GM12878 (cell line): ENCODE results near the gene SLC12A7. TPM values are rescaled to one million over a fixed set of nuclear protein-coding genes. Genes with fewer than 3 reads are reported as not detected.
A peak's percentile ranks its signal among the peaks of the same experiment; 100 is the strongest.

Experiments used
- ATAC-seq: fragments of 200-7000 bp; cut with Tn5 transposase; 3 replicates; pipeline ENCODE4 v1.9.1; 2020; ENCODE audit warnings: mild to moderate bottlenecking, moderate library complexity
- BruUV-seq: library from RNA; stranded (reverse); fragments of 400-500 nt; replicated peaks from 2 replicates; lab custom pipeline; 2021; lab: Mats Ljungman, UMichigan
- CTCF ChIA-PET: fragments of 300-600 bp; sonication (Branson Sonifier 250); formaldehyde crosslinking; extraction: SDS; loops from one replicate; lab custom pipeline; 2021; ENCODE audit warnings: inconsistent platforms; lab: Yijun Ruan, JAX
- POLR2A ChIA-PET: fragments of 350-600 bp; formaldehyde crosslinking; extraction: SDS; loops from one replicate; lab custom pipeline; 2021; ENCODE audit warnings: inconsistent platforms; lab: Charles Lee
- RAD21 ChIA-PET: fragments of 300-600 bp; sonication (Branson Sonifier 250); formaldehyde crosslinking; loops from one replicate; lab custom pipeline; 2023; ENCODE audit warnings: antibody characterized with exemption; ENCODE audit not compliant: unreplicated experiment; lab: Charles Lee
- SMC1A ChIA-PET: fragments of 300-600 bp; sonication (Branson Sonifier 250); formaldehyde crosslinking; loops from one replicate; lab custom pipeline; 2023; ENCODE audit not compliant: unreplicated experiment, uncharacterized antibody; lab: Charles Lee
- DNase-seq: peaks from one replicate; pipeline ENCODE4 v3.0.0-alpha.2; 2011; ENCODE audit warnings: low read depth, low spot score
- FAIRE-seq: peaks from 3 replicates; lab custom pipeline; 2011; peaks lifted over from hg19 to GRCh38; lab: Jason Lieb, UNC
- H2AFZ ChIP-seq: 2 replicates; pipeline ENCODE4 v1.6.0; 2011; ENCODE audit warnings: low read depth, low read length, control low read depth; ENCODE audit not compliant: control insufficient read depth
- H3K27ac ChIP-seq: 2 replicates; pipeline ENCODE4 v1.5.1; 2011; ENCODE audit warnings: control low read depth; ENCODE audit not compliant: control insufficient read depth, insufficient read depth
- H3K27me3 ChIP-seq, 2 experiments: replicated peaks in 1 of 2; 2 replicates each; pipeline versions ENCODE4 v1.6.0 to v1.6.1; 2011; ENCODE audit warnings: low read length in 1 of 2; ENCODE audit not compliant: control insufficient read depth in 2 of 2, insufficient read depth in 2 of 2
- H3K36me3 ChIP-seq, 2 experiments: 2 replicates each; pipeline ENCODE4 v1.5.1; 2011; ENCODE audit warnings: low read length in 1 of 2; ENCODE audit not compliant: control insufficient read depth in 2 of 2, insufficient read depth in 2 of 2
- H3K4me1 ChIP-seq: 2 replicates; pipeline ENCODE4 v1.6.1; 2011; ENCODE audit warnings: mild to moderate bottlenecking, low read length, moderate library complexity, mixed read lengths; ENCODE audit not compliant: control insufficient read depth, insufficient read depth
- H3K4me2 ChIP-seq: 2 replicates; pipeline ENCODE4 v1.6.0; 2011; ENCODE audit warnings: control low read depth; ENCODE audit not compliant: control insufficient read depth, insufficient read depth
- H3K4me3 ChIP-seq: fragments of 200-600 bp; sonication (generic); 2 replicates; pipeline ENCODE4 v1.5.1; 2016
- H3K79me2 ChIP-seq: 2 replicates; pipeline ENCODE4 v1.6.0; 2011; ENCODE audit warnings: low read length; ENCODE audit not compliant: control insufficient read depth, insufficient read depth
- H3K9ac ChIP-seq: 2 replicates; pipeline ENCODE4 v1.8.0; 2011; ENCODE audit warnings: low read length, control low read depth, mixed read lengths; ENCODE audit not compliant: control insufficient read depth, insufficient read depth
- H3K9me3 ChIP-seq: replicated peaks from 3 replicates; pipeline ENCODE4 v1.5.1; 2011; ENCODE audit warnings: mild to moderate bottlenecking, low read length; ENCODE audit not compliant: control insufficient read depth, insufficient read depth
- H4K20me1 ChIP-seq: 2 replicates; pipeline ENCODE4 v1.6.0; 2011; ENCODE audit not compliant: control insufficient read depth, insufficient read depth
- BCL3 ChIP-seq: IDR thresholded peaks from 2 replicates; pipeline ENCODE4 v1.6.1; 2011; ENCODE audit warnings: borderline replicate concordance, low read depth, mild to moderate bottlenecking, moderate library complexity, low read length; ENCODE audit not compliant: insufficient read depth, poor library complexity, severe bottlenecking
- MTA3 ChIP-seq: IDR thresholded peaks from 2 replicates; pipeline ENCODE4 v1.6.1; 2012; ENCODE audit warnings: low read length, inconsistent platforms, borderline replicate concordance
- ZBTB40 ChIP-seq: fragments of 450-650 bp; IDR thresholded peaks from 2 replicates; pipeline ENCODE4 v1.6.1; 2016; ENCODE audit warnings: mild to moderate bottlenecking, moderate library complexity, borderline replicate concordance
- WGBS: methylation state at CpG from one replicate; pipeline ENCODE4 v1.1.6; 2016; ENCODE audit warnings: low lambda C conversion rate; ENCODE audit not compliant: insufficient replicate concordance, insufficient coverage; ENCODE audit errors: missing lambda C conversion rate; 5-methylcytosine and 5-hydroxymethylcytosine counted together
- in situ Hi-C: fragments of 300-500 bp; cut with MboI; formaldehyde crosslinking; loops from 9 replicates; pipeline ENCODE4 v1.14.3; 2018; ENCODE audit warnings: mixed read lengths
- intact Hi-C: fragments of 100-400 bp; cut with micrococcal nuclease; formaldehyde crosslinking; loops from one replicate; pipeline ENCODE4 v1.14.2; 2022; ENCODE audit not compliant: unreplicated experiment
- polyA plus RNA-seq, 11 experiments: library from polyadenylated mRNA; depleted of rRNA in 4 of 11; unstranded in 6 of 11; stranded (reverse) in 5 of 11; fragments of >200 nt; fragmentation: Nextera tagmentation in 4 of 11; fragmentation: Illumina TruSeq in 1 of 11; extraction: Ambion mirVana in 4 of 11; extraction: Trizol in 1 of 11; gene quantifications; 1 replicate in 1 of 11; 2 replicates in 10 of 11; pipeline versions ENCODE4 v1.2.1 to v1.2.3, GENCODE V29; 2011 to 2016; ENCODE audit warnings: inconsistent platforms in 2 of 11, missing spikeins in 2 of 11, low read depth in 1 of 11
- total RNA-seq, 4 experiments: library from RNA; depleted of rRNA in 3 of 4; stranded (reverse); fragments of >200 nt in 3 of 4; fragmentation: Illumina TruSeq in 1 of 4; extraction: Trizol in 1 of 4; gene quantifications; 2 replicates each; pipeline versions ENCODE4 v1.2.1 to v1.2.3, GENCODE V29; 2013 to 2021

Gene SLC12A7
- total and polyA plus RNA-seq, 10 of the 15 experiments (the other 5 are each of a cell fraction or from before 2014, with no cell fraction given), result 0.10 to 10.0 (median 2.9) TPM

GRCh38 chr5:1048162-1048721 lies 63.6 kb downstream of the SLC12A7 start:
- POLR2A ChIA-PET, result no interaction called here
- ATAC-seq (no peak), DNase-seq (no peak), FAIRE-seq (no peak)
- TF ChIP-seq ZBTB40 (no peak), BCL3 (peak; percentile 46), MTA3 (no peak)
- CTCF ChIA-PET, result no interaction called here
- H3K36me3 ChIP-seq, result no peaks in the 10 kb centered on the region; a peak in 1 of 4 replicates
- no peaks in the 10 kb centered on the region for H3K27me3 ChIP-seq
- no peak overlapping the region for H3K9ac ChIP-seq
- intact Hi-C loops, result no loop called here
- WGBS, result 65% methylated on average over 11 of the region's 11 CpGs
- H3K27ac ChIP-seq, result no peak overlapping the region
- BruUV-seq, result no TSS peak
- in situ Hi-C loops, result no loop called here
- H3K79me2 ChIP-seq, result no peaks in the 10 kb centered on the region
- H3K9me3 ChIP-seq, result no peaks in the 10 kb centered on the region; the same call in 2 of the 3 replicates
- no peaks in the 10 kb centered on the region for H4K20me1 ChIP-seq
- H3K4me3 ChIP-seq, result no peak overlapping the region
- no peaks in the 10 kb centered on the region for H3K4me1 ChIP-seq
- RAD21 ChIA-PET, result no interaction called here
- no peak overlapping the region for H3K4me2 ChIP-seq
- no peak overlapping the region for H2AFZ ChIP-seq
- SMC1A ChIA-PET, result no interaction called here
